ENCODE results near the gene ELL3. TPM values are rescaled to one million over a fixed set of nuclear protein-coding genes. Genes with fewer than 3 reads are reported as not detected.
"Not testable (repeated sequence)": the region's sequence is repeated elsewhere in the genome, so short reads cannot be mapped to it uniquely, and the experiment has no call there.

Gene ELL3
- total RNA-seq, 4 donors from 2014 or later = 11.4 to 29.3 (median 13.0) TPM

DNA sequence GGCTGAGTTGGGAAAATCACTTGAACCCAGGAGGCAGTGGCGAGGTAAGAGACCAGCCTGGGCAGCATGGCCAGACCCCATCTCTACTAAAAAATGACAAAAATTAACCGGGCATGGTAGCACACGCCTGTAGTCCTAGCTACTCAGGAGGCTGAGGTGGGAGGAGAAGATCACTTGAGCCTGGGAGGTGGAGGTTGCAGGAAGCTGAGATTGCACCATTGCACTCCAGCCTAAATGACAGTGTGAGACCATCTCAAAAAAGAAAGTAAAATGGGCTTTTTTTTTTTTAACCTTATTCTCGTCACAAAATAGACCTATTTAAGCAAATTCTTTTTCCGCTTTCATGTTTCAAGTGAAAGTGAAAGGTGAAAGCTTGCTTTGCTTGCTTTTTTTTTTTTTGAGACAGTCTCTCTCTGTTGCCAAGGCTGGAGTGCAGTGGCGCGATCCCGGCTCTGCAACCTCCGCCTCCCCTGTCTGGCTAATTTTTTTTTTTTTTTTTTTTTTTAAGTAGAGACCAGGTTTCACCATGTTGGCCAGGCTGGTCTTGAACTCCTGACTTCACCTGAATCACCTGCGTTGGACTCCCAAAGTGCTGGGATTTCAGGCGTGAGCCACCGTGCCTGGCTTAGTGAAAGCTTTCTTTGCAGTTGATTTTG lies 26.9 kb downstream of the ELL3 start:
- no peaks in the 10 kb centered on the region for H3K9me3 ChIP-seq
- H3K4me3 ChIP-seq = no peak overlapping the region
- peaks cover 0 to 27% (median 0%) of the 10 kb centered on the region in 3 donors for H3K36me3 ChIP-seq
- no peaks in the 10 kb centered on the region for H3K27me3 ChIP-seq
- WGBS, 2 donors = 68 to 76% methylated on average over 12 of the region's 12 CpGs
- peaks cover 0 to 65% (median 22%) of the 10 kb centered on the region in 4 donors for H3K4me1 ChIP-seq
- H3K27ac ChIP-seq = peak overlapping the region in 1 of 4 donors; percentile 25
- TF ChIP-seq CTCF (IDR thresholded peaks at IDR 0.05) (no peak), EP300 (IDR thresholded peaks at IDR 0.05) (no peak), POLR2A (IDR thresholded peaks at IDR 0.05) (no peak)
- no peak for DNase-seq (ENCODE audit: low spot score in 2 of 2)

DNA sequence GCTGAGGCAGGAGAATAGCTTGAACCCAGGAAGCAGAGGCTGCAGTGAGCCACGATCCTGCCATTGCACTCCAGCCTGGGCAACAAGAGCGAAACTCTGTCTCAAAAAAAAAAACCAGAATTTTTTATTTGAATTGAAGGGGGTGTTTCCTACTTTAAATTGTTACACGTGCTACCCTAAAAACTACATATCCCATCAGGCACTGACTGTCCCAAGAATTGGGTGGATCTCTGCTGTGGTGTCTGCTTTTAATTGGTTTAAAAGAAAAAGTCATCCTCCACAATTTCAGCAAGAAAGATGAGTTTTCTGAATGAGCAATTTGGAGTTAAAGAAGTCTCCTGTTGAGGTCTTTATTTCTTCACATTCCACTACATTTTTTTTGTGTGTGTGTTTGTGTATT lies 28.4 kb downstream of the ELL3 start:
- peak overlapping the region in 1 of 4 donors; percentile 91 for H3K4me3 ChIP-seq
- TF ChIP-seq CTCF (IDR thresholded peaks at IDR 0.05) = no peak
- no peak for TF ChIP-seq POLR2A (IDR thresholded peaks at IDR 0.05)
- no peak for TF ChIP-seq EP300 (IDR thresholded peaks at IDR 0.05)
- peaks cover 0 to 64% (median 22%) of the 10 kb centered on the region in 4 donors for H3K4me1 ChIP-seq
- no peaks in the 10 kb centered on the region for H3K27me3 ChIP-seq
- H3K9me3 ChIP-seq = no peaks in the 10 kb centered on the region
- DNase-seq (ENCODE audit: low spot score in 2 of 2) = no peak
- peaks cover 0 to 13% (median 0%) of the 10 kb centered on the region in 3 donors for H3K36me3 ChIP-seq
- H3K27ac ChIP-seq = no peak overlapping the region
- 55 to 57% methylated on average over 3 of the region's 3 CpGs for WGBS, 2 donors

DNA sequence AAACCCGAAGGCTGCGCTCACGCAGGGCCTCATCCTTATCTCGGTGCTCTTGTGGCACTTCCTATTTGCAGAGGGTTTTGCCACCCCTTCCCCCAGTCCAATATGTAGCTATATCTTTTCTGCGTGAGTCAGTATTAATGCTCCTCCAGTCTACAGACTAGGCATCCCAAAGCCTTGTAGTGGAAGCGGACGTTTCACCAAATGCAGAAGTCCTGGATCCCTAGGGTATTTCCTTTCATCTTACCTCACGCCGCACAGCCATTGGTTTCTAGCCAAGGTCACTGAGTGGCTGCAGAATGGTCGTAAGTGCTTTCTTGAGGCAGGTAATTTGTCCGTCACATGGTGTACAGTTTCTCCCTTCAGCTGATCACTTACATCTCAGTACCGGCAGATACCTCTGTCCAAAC lies 29.9 kb downstream of the ELL3 start:
- not testable (repeated sequence) for H3K36me3 ChIP-seq; H3K27me3 ChIP-seq; DNase-seq (ENCODE audit: low spot score in 2 of 2); H3K9me3 ChIP-seq
- Histone ChIP-seq H3K27ac (peak overlapping the region; percentile 90 to 95 (median 91)), H3K4me1 (peaks cover 0 to 49% (median 20%) of the 10 kb centered on the region in 4 donors), H3K4me3 (peak overlapping the region; percentile 81 to 91 (median 82))
- 0 to 1% methylated on average over 12 of the region's 12 CpGs for WGBS, 2 donors

- Histone ChIP-seq H3K4me1 (peaks cover 0 to 44% (median 20%) of the 10 kb centered on the region in 4 donors), H3K27ac (peak within 1 kb of the TSS; percentile 90 to 95 (median 91)), H3K4me3 (peak within 1 kb of the TSS; percentile 81 to 91 (median 82))
- TF ChIP-seq EP300 (IDR thresholded peaks at IDR 0.05) (peak; percentile 12 to 89), CTCF (IDR thresholded peaks at IDR 0.05) (peak in 2 of 5 experiments; percentile 57 to 60), POLR2A (IDR thresholded peaks at IDR 0.05) (peak; percentile 85 to 98)
- WGBS, 2 donors = 0 to 1% methylated on average over 9 to 55 of the region's 84 CpGs
- H3K27me3 ChIP-seq, H3K36me3 ChIP-seq, H3K9me3 ChIP-seq: not testable (repeated sequence)
- DNase-seq (ENCODE audit: low spot score in 2 of 2) = peak; percentile 79 to 81
Observed at GRCh38 chr15:43746245-43746902, 30.4 kb downstream of the ELL3 start, which contains the start of gene PDIA3. TSS of gene PDIA3 (plus strand) at chr15:43746438. CDS start at chr15:43746540, 102 bp downstream.

GRCh38 chr15:43735416-43735815 lies 41.4 kb downstream of the ELL3 start:
- 85 to 86% methylated on average over 6 of the region's 6 CpGs for whole genome bisulfite sequencing, 2 donors
- H3K4me3 ChIP-seq = no peak overlapping the region
- H3K27ac ChIP-seq = no peak overlapping the region
- H3K27me3 ChIP-seq = no peaks in the 10 kb centered on the region
- H3K36me3 ChIP-seq = no peaks in the 10 kb centered on the region
- no peak for DNase-seq (ENCODE audit: low spot score in 2 of 2)
- TF ChIP-seq POLR2A (IDR thresholded peaks at IDR 0.05) = no peak
- H3K9me3 ChIP-seq = no peaks in the 10 kb centered on the region
- H3K4me1 ChIP-seq = no peaks in the 10 kb centered on the region

- not testable (repeated sequence) for H3K4me1 ChIP-seq; DNase-seq (ENCODE audit: low spot score in 2 of 2); H3K27me3 ChIP-seq; H3K9me3 ChIP-seq; H3K4me3 ChIP-seq; H3K36me3 ChIP-seq; H3K27ac ChIP-seq
- 46 to 50% methylated on average over 1 of the region's 1 CpG for WGBS, 2 donors
Observed at GRCh38 chr15:43728053-43728725, 48.6 kb downstream of the ELL3 start.

DNA sequence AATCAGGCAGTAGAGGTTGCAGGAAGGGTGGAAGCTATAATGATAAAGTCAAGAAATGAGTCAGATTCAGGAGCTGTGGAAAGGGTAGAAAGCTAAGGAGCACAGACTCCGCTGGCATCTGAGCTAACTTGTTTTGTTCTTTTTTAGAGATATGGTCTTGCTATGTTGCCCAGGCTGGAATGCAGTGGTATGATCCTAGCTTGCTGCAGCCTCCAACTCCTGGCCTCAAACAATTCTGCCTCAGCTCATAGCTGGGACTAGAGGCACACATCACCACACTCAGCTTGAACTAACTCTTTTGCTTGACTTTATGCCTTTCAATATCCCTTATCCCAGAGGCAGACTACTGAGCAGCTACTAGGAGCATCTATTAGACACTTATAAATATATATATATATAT lies 50.5 kb downstream of the ELL3 start:
- H3K9me3 ChIP-seq; DNase-seq (ENCODE audit: low spot score in 2 of 2); H3K4me1 ChIP-seq; H3K36me3 ChIP-seq; H3K4me3 ChIP-seq; H3K27me3 ChIP-seq; H3K27ac ChIP-seq: not testable (repeated sequence)
- WGBS, 2 donors = 91 to 100% methylated on average over 1 of the region's 1 CpG

Measured in tibial nerve (tissue), 4 donors.